ENCODE data around the gene PKD2L2. TPM values are rescaled to one million over a fixed set of nuclear protein-coding genes. Genes with fewer than 3 reads are reported as not detected.

The PKD2L2 gene
- total and polyA plus RNA-seq, 4 donors = 0.08 TPM; not detected in 3

DNA sequence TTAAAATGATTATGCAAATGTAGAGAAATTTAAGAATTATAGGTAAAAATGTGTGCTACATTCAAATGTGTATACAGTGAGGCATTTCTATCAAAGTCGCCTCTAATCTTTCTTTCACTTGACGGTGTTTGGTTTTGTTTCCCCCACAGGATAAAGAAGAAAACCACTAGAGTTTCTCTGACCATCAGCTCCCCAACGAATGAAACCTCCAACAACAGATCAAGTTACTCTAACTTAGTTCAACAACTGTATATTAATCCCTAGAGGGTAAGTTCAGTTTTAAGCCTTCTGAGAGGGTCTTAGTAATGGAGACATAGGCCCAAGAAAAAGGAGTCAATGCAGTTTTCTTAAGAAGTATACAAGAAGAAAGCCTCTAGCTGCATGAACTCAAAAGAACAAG lies 33.1 kb upstream of the PKD2L2 start:
- no peak for TF ChIP-seq HNF4A (conservative IDR thresholded peaks at IDR 0.05)
- TF ChIP-seq YY1 (IDR thresholded peaks at IDR 0.05) = no peak
- TF ChIP-seq, protein P1, sequence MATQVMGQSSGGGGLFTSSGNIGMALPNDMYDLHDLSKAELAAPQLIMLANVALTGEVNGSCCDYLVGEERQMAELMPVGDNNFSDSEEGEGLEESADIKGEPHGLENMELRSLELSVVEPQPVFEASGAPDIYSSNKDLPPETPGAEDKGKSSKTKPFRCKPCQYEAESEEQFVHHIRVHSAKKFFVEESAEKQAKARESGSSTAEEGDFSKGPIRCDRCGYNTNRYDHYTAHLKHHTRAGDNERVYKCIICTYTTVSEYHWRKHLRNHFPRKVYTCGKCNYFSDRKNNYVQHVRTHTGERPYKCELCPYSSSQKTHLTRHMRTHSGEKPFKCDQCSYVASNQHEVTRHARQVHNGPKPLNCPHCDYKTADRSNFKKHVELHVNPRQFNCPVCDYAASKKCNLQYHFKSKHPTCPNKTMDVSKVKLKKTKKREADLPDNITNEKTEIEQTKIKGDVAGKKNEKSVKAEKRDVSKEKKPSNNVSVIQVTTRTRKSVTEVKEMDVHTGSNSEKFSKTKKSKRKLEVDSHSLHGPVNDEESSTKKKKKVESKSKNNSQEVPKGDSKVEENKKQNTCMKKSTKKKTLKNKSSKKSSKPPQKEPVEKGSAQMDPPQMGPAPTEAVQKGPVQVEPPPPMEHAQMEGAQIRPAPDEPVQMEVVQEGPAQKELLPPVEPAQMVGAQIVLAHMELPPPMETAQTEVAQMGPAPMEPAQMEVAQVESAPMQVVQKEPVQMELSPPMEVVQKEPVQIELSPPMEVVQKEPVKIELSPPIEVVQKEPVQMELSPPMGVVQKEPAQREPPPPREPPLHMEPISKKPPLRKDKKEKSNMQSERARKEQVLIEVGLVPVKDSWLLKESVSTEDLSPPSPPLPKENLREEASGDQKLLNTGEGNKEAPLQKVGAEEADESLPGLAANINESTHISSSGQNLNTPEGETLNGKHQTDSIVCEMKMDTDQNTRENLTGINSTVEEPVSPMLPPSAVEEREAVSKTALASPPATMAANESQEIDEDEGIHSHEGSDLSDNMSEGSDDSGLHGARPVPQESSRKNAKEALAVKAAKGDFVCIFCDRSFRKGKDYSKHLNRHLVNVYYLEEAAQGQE (IDR thresholded peaks at IDR 0.05) = no peak
- Histone ChIP-seq H3K4me1 (ENCODE audit: control insufficient read depth in 4 of 4, insufficient read depth in 4 of 4, low read length in 3 of 4) (peaks cover 0 to 10% (median 0%) of the 10 kb centered on the region in 4 donors), H3K36me3 (ENCODE audit: control insufficient read depth in 4 of 4, insufficient read depth in 3 of 4, low read depth in 1 of 4, low read length in 3 of 4) (no peaks in the 10 kb centered on the region), H3K9ac (ENCODE audit: low read depth in 1 of 2, low read length in 2 of 2) (no peak overlapping the region), H3K27me3 (ENCODE audit: control insufficient read depth in 4 of 4, insufficient read depth in 4 of 4, low read length in 3 of 4) (no peaks in the 10 kb centered on the region), H3K4me3 (ENCODE audit: low read depth in 1 of 3, low read length in 3 of 3) (no peak overlapping the region), H3K27ac (ENCODE audit: low read depth in 1 of 2, low read length in 2 of 2) (no peak overlapping the region), H3K9me3 (ENCODE audit: control insufficient read depth in 4 of 4, low read length in 3 of 4) (no peaks in the 10 kb centered on the region)
- DNase-seq (ENCODE audit: low spot score) = no peak
- 86% methylated on average over 3 of the region's 3 CpGs for WGBS

DNA sequence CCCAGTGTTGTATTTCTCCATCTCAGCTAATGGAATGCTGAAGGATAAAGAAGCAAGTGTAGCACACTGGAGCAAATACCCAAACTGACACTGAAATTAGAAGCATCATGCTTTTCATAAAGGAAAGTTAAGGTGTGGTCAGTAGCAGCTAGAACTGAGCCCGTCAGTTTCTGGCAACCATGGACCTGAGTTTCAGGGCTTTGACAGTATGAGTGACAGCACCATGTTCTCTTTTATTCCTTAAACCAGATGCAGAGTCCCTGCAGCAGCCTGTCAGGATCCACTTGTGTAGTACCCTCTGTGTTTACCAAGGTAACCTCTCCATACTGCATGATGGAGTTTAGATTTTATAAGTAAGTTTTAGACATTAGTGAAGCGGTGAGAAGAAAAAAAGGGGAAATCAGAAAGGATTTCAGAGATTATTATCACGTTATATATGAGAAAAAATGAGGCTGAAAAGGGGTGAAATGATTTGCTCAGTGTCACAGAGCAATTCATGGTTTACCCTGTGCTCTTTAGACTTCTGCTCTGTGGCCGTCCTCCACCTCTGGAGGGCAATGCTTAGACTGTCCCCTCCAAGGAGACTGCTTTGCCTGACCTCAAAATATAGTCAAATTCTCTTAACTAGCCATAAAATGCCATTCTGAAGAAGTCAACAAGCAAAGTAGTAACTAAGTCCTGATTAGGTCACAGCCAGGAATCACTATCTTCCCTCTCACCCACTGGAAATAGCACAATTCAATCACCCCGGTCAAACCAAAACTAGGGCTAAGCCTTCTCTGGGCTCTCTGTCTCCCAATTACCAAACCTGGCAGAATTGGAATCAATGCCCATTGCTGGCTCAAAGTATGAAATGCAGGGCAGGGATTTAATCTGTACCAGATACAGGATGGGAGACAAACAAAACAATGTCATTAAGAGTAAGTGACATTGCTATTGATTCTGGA lies 32.1 kb upstream of the PKD2L2 start:
- H3K4me1 ChIP-seq (ENCODE audit: control insufficient read depth in 4 of 4, insufficient read depth in 4 of 4, low read length in 3 of 4) = peaks cover 0 to 10% (median 0%) of the 10 kb centered on the region in 4 donors
- H3K27me3 ChIP-seq (ENCODE audit: control insufficient read depth in 4 of 4, insufficient read depth in 4 of 4, low read length in 3 of 4) = no peaks in the 10 kb centered on the region
- no peaks in the 10 kb centered on the region for H3K9me3 ChIP-seq (ENCODE audit: control insufficient read depth in 4 of 4, low read length in 3 of 4)
- no peak for DNase-seq (ENCODE audit: low spot score)
- no peak overlapping the region for H3K9ac ChIP-seq (ENCODE audit: low read depth in 1 of 2, low read length in 2 of 2)
- no peak overlapping the region for H3K4me3 ChIP-seq (ENCODE audit: low read depth in 1 of 3, low read length in 3 of 3)
- no peaks in the 10 kb centered on the region for H3K36me3 ChIP-seq (ENCODE audit: control insufficient read depth in 4 of 4, insufficient read depth in 3 of 4, low read depth in 1 of 4, low read length in 3 of 4)
- TF ChIP-seq FOXA1 (IDR thresholded peaks at IDR 0.05) = no peak
- TF ChIP-seq, protein P2, sequence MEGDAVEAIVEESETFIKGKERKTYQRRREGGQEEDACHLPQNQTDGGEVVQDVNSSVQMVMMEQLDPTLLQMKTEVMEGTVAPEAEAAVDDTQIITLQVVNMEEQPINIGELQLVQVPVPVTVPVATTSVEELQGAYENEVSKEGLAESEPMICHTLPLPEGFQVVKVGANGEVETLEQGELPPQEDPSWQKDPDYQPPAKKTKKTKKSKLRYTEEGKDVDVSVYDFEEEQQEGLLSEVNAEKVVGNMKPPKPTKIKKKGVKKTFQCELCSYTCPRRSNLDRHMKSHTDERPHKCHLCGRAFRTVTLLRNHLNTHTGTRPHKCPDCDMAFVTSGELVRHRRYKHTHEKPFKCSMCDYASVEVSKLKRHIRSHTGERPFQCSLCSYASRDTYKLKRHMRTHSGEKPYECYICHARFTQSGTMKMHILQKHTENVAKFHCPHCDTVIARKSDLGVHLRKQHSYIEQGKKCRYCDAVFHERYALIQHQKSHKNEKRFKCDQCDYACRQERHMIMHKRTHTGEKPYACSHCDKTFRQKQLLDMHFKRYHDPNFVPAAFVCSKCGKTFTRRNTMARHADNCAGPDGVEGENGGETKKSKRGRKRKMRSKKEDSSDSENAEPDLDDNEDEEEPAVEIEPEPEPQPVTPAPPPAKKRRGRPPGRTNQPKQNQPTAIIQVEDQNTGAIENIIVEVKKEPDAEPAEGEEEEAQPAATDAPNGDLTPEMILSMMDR (IDR thresholded peaks at IDR 0.05; ENCODE audit: low read depth, low read length, missing input control) = no peak
- no peak for TF ChIP-seq YY1 (IDR thresholded peaks at IDR 0.05)
- TF ChIP-seq EGR1 (IDR thresholded peaks at IDR 0.05; ENCODE audit: low read depth in 2 of 2) = no peak
- no peak for TF ChIP-seq NR2F2 (IDR thresholded peaks at IDR 0.05)
- TF ChIP-seq TAF1 (conservative IDR thresholded peaks at IDR 0.05) = no peak
- TF ChIP-seq, protein P3, sequence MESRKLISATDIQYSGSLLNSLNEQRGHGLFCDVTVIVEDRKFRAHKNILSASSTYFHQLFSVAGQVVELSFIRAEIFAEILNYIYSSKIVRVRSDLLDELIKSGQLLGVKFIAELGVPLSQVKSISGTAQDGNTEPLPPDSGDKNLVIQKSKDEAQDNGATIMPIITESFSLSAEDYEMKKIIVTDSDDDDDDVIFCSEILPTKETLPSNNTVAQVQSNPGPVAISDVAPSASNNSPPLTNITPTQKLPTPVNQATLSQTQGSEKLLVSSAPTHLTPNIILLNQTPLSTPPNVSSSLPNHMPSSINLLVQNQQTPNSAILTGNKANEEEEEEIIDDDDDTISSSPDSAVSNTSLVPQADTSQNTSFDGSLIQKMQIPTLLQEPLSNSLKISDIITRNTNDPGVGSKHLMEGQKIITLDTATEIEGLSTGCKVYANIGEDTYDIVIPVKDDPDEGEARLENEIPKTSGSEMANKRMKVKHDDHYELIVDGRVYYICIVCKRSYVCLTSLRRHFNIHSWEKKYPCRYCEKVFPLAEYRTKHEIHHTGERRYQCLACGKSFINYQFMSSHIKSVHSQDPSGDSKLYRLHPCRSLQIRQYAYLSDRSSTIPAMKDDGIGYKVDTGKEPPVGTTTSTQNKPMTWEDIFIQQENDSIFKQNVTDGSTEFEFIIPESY (IDR thresholded peaks at IDR 0.05) = no peak
- TF ChIP-seq RXRA (IDR thresholded peaks at IDR 0.05) = no peak
- TF ChIP-seq, protein P1 (IDR thresholded peaks at IDR 0.05) = no peak
- TF ChIP-seq RAD21 (IDR thresholded peaks at IDR 0.05) = no peak
- TF ChIP-seq JUND (IDR thresholded peaks at IDR 0.05) = no peak
- TF ChIP-seq, protein P4, sequence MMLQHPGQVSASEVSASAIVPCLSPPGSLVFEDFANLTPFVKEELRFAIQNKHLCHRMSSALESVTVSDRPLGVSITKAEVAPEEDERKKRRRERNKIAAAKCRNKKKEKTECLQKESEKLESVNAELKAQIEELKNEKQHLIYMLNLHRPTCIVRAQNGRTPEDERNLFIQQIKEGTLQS (IDR thresholded peaks at IDR 0.05) = no peak
- TF ChIP-seq FOXA2 (IDR thresholded peaks at IDR 0.05) = no peak
- no peak for TF ChIP-seq SP1 (IDR thresholded peaks at IDR 0.05)
- no peak overlapping the region for H3K27ac ChIP-seq (ENCODE audit: low read depth in 1 of 2, low read length in 2 of 2)
- WGBS = 90% methylated on average over 5 of the region's 5 CpGs

Data from liver (tissue), 9 donors.